Liver (tissue), 9 donors: ENCODE results near the gene MSRB2. TPM values are rescaled to one million over a fixed set of nuclear protein-coding genes. Genes with fewer than 3 reads are reported as not detected.

Experiments used
- DNase-seq: peaks from one replicate; pipeline ENCODE4 v3.0.0-alpha.2; 2017; ENCODE audit warnings: low spot score
- H3K27ac ChIP-seq, 2 donors: one replicate each; pipeline ENCODE4 v1.7.0; 2013; ENCODE audit warnings: inconsistent platforms in 2 of 2, low read length in 2 of 2, control low read depth in 1 of 2, low read depth in 1 of 2, mild to moderate bottlenecking in 1 of 2
- H3K27me3 ChIP-seq, 4 donors: one replicate each; pipeline versions ENCODE4 v1.6.1 to v1.7.0; 2013; ENCODE audit warnings: low read length in 3 of 4, inconsistent platforms in 1 of 4, mild to moderate bottlenecking in 1 of 4, moderate library complexity in 1 of 4; ENCODE audit not compliant: control insufficient read depth in 4 of 4, insufficient read depth in 4 of 4
- H3K36me3 ChIP-seq, 4 donors: one replicate each; pipeline versions ENCODE4 v1.6.1 to v1.7.0; 2013; ENCODE audit warnings: low read length in 3 of 4, mild to moderate bottlenecking in 3 of 4, low read depth in 1 of 4, moderate library complexity in 1 of 4; ENCODE audit not compliant: control insufficient read depth in 4 of 4, insufficient read depth in 3 of 4
- H3K4me1 ChIP-seq, 4 donors: one replicate each; pipeline versions ENCODE4 v1.6.1 to v1.7.0; 2013; ENCODE audit warnings: low read length in 3 of 4, mild to moderate bottlenecking in 3 of 4, moderate library complexity in 1 of 4; ENCODE audit not compliant: control insufficient read depth in 4 of 4, insufficient read depth in 4 of 4
- H3K4me3 ChIP-seq, 3 donors: one replicate each; pipeline versions ENCODE4 v1.6.1 to v1.7.0; 2013; ENCODE audit warnings: low read length in 3 of 3, control low read depth in 1 of 3, low read depth in 1 of 3, mild to moderate bottlenecking in 1 of 3
- H3K9ac ChIP-seq, 2 donors: one replicate each; pipeline ENCODE4 v1.7.0; 2013; ENCODE audit warnings: low read length in 2 of 2, mild to moderate bottlenecking in 2 of 2, moderate library complexity in 2 of 2, control low read depth in 1 of 2, low read depth in 1 of 2
- H3K9me3 ChIP-seq, 4 donors: one replicate each; pipeline versions ENCODE4 v1.6.1 to v1.7.0; 2013; ENCODE audit warnings: low read length in 3 of 4; ENCODE audit not compliant: control insufficient read depth in 4 of 4
- EGR1 ChIP-seq, 2 donors: IDR thresholded peaks; 2 replicates each; pipeline ENCODE4 v1.6.1; 2016 to 2018; ENCODE audit warnings: antibody characterized with exemption in 2 of 2, low read depth in 2 of 2
- FOXA2 ChIP-seq: IDR thresholded peaks from 2 replicates; pipeline ENCODE4 v1.6.1; 2016; ENCODE audit warnings: antibody characterized with exemption
- GABPA ChIP-seq, 2 donors: IDR thresholded peaks in 1 of 2; conservative IDR thresholded peaks in 1 of 2; 2 replicates each; pipeline ENCODE4 v1.6.1; 2016; ENCODE audit warnings: antibody characterized with exemption in 2 of 2, mild to moderate bottlenecking in 1 of 2, moderate library complexity in 1 of 2
- HNF4A ChIP-seq, 2 donors: conservative IDR thresholded peaks; 2 replicates each; pipeline ENCODE4 v1.6.1; 2016; ENCODE audit warnings: antibody characterized with exemption in 2 of 2, mild to moderate bottlenecking in 2 of 2
- HNF4G ChIP-seq: IDR thresholded peaks from 2 replicates; pipeline ENCODE4 v1.6.1; 2016; ENCODE audit warnings: antibody characterized with exemption
- JUND ChIP-seq, 2 donors: IDR thresholded peaks; 2 replicates each; pipeline ENCODE4 v1.6.1; 2016; ENCODE audit warnings: antibody characterized with exemption in 2 of 2
- NR2F2 ChIP-seq: IDR thresholded peaks from 2 replicates; pipeline ENCODE4 v1.6.1; 2016; ENCODE audit warnings: antibody characterized with exemption
- RAD21 ChIP-seq, 2 donors: IDR thresholded peaks; 2 replicates each; pipeline ENCODE4 v1.6.1; 2016; ENCODE audit warnings: antibody characterized with exemption in 2 of 2, mild to moderate bottlenecking in 2 of 2
- RXRA ChIP-seq, 2 donors: IDR thresholded peaks; 2 replicates each; pipeline ENCODE4 v1.6.1; 2017 to 2018; ENCODE audit warnings: antibody characterized with exemption in 2 of 2, mild to moderate bottlenecking in 1 of 2
- SP1 ChIP-seq: IDR thresholded peaks from 2 replicates; pipeline ENCODE4 v1.6.1; 2018; ENCODE audit warnings: antibody characterized with exemption, mild to moderate bottlenecking
- YY1 ChIP-seq: IDR thresholded peaks from 2 replicates; pipeline ENCODE4 v1.6.1; 2016; ENCODE audit warnings: antibody characterized with exemption, mild to moderate bottlenecking
- ZBTB33 ChIP-seq: IDR thresholded peaks from 2 replicates; pipeline ENCODE4 v1.6.1; 2016; ENCODE audit warnings: antibody characterized with exemption
- WGBS: extraction: QIAGEN DNeasy Blood & Tissue Kit; methylation state at CpG from one replicate; pipeline ENCODE4 v1.1.7; 2013; 5-methylcytosine and 5-hydroxymethylcytosine counted together
- polyA plus RNA-seq, 2 donors: library from polyadenylated mRNA; stranded (reverse) in 1 of 2; unstranded in 1 of 2; fragments of 200-250 nt in 1 of 2; fragments of >200 nt in 1 of 2; fragmentation: Nextera tagmentation in 1 of 2; extraction: Ambion mirVana in 1 of 2; gene quantifications; one replicate each; pipeline versions ENCODE4 v1.2.1 to v1.2.3, GENCODE V29; 2013 to 2015
- total RNA-seq, 2 donors: library from RNA; depleted of rRNA; stranded (reverse); fragments of >200 nt; gene quantifications; one replicate each; pipeline ENCODE4 v1.2.3, GENCODE V29; 2014
- TF ChIP-seq, protein P1 (sequence below): IDR thresholded peaks from 2 replicates; pipeline ENCODE4 v1.6.1; 2016; ENCODE audit warnings: antibody characterized with exemption, mild to moderate bottlenecking
- TF ChIP-seq, protein P2 (sequence below): fragments of 150-350 bp; IDR thresholded peaks from 2 replicates; pipeline ENCODE4 v1.5.1; 2017; ENCODE audit warnings: improper control_type of control experiment, low read depth, low read length; ENCODE audit not compliant: missing input control
- TF ChIP-seq, protein P3 (sequence below): IDR thresholded peaks from 2 replicates; pipeline ENCODE4 v1.6.1; 2016; ENCODE audit warnings: antibody characterized with exemption
- donor health status: healthy.
- donor health status: healthy.
- donor health status: healthy.
- donor health status: healthy.
- donor health status: healthy.

The MSRB2 gene
- total and polyA plus RNA-seq, 4 donors, result 7.3 to 69.4 (median 14.5) TPM

GRCh38 chr10:23111517-23112286 lies 16.3 kb downstream of the MSRB2 start (continued):
- TF ChIP-seq JUND (IDR thresholded peaks at IDR 0.05) (no peak), SP1 (no peak), FOXA2 (no peak)

DNA sequence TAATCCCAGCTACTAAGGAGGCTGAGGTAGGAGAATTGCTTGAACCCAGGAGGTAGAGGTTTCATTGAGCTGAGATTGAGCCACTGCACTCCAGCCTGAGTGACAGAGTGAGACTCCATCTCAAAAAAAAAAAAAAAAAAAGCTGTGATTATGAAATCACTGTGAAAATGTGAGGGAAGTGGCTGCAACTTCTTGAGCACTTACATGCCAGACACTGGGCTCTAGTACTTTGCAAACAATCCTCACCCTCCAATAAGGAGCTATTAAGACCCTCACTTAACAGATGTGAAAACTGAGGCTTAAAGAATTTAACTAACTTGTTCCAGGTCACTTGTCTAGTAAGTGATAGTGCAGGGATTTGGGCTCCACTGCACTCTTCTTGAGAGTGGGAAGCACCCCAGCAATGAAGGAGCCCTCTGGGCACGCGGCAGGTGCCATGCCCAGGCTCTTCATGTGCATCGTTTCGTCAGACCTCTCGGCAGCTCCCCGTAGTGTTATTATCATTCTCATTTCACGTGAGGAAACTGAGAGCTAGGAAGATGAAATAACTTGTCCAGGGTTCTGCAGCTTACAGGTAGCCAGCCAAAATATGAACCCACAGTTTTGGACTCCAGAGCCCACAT lies 19.0 kb downstream of the MSRB2 start:
- Histone ChIP-seq H3K9me3 (no peaks in the 10 kb centered on the region), H3K4me1 (no peaks in the 10 kb centered on the region), H3K27ac (no peak overlapping the region), H3K36me3 (peaks cover 8 to 73% (median 52%) of the 10 kb centered on the region in 4 donors), H3K9ac (no peak overlapping the region), H3K27me3 (no peaks in the 10 kb centered on the region), H3K4me3 (no peak overlapping the region)
- TF ChIP-seq, protein P1, sequence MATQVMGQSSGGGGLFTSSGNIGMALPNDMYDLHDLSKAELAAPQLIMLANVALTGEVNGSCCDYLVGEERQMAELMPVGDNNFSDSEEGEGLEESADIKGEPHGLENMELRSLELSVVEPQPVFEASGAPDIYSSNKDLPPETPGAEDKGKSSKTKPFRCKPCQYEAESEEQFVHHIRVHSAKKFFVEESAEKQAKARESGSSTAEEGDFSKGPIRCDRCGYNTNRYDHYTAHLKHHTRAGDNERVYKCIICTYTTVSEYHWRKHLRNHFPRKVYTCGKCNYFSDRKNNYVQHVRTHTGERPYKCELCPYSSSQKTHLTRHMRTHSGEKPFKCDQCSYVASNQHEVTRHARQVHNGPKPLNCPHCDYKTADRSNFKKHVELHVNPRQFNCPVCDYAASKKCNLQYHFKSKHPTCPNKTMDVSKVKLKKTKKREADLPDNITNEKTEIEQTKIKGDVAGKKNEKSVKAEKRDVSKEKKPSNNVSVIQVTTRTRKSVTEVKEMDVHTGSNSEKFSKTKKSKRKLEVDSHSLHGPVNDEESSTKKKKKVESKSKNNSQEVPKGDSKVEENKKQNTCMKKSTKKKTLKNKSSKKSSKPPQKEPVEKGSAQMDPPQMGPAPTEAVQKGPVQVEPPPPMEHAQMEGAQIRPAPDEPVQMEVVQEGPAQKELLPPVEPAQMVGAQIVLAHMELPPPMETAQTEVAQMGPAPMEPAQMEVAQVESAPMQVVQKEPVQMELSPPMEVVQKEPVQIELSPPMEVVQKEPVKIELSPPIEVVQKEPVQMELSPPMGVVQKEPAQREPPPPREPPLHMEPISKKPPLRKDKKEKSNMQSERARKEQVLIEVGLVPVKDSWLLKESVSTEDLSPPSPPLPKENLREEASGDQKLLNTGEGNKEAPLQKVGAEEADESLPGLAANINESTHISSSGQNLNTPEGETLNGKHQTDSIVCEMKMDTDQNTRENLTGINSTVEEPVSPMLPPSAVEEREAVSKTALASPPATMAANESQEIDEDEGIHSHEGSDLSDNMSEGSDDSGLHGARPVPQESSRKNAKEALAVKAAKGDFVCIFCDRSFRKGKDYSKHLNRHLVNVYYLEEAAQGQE, result no peak
- TF ChIP-seq HNF4G (no peak), NR2F2 (no peak), RXRA (IDR thresholded peaks at IDR 0.05) (no peak), YY1 (no peak), GABPA (IDR thresholded peaks at IDR 0.05 in 1 of 2, conservative IDR thresholded peaks at IDR 0.05 in 1 of 2) (no peak), ZBTB33 (no peak), RAD21 (IDR thresholded peaks at IDR 0.05) (no peak), HNF4A (conservative IDR thresholded peaks at IDR 0.05) (no peak), EGR1 (IDR thresholded peaks at IDR 0.05; ENCODE audit: low read depth in 2 of 2) (no peak)
- TF ChIP-seq, protein P2, sequence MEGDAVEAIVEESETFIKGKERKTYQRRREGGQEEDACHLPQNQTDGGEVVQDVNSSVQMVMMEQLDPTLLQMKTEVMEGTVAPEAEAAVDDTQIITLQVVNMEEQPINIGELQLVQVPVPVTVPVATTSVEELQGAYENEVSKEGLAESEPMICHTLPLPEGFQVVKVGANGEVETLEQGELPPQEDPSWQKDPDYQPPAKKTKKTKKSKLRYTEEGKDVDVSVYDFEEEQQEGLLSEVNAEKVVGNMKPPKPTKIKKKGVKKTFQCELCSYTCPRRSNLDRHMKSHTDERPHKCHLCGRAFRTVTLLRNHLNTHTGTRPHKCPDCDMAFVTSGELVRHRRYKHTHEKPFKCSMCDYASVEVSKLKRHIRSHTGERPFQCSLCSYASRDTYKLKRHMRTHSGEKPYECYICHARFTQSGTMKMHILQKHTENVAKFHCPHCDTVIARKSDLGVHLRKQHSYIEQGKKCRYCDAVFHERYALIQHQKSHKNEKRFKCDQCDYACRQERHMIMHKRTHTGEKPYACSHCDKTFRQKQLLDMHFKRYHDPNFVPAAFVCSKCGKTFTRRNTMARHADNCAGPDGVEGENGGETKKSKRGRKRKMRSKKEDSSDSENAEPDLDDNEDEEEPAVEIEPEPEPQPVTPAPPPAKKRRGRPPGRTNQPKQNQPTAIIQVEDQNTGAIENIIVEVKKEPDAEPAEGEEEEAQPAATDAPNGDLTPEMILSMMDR, result no peak
- TF ChIP-seq, protein P3, sequence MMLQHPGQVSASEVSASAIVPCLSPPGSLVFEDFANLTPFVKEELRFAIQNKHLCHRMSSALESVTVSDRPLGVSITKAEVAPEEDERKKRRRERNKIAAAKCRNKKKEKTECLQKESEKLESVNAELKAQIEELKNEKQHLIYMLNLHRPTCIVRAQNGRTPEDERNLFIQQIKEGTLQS, result no peak
- DNase-seq, result no peak
- WGBS, result 96% methylated on average over 7 of the region's 7 CpGs
